Measurements from ENCODE around the gene OR1L1.

The OR1L1 gene, protein sequence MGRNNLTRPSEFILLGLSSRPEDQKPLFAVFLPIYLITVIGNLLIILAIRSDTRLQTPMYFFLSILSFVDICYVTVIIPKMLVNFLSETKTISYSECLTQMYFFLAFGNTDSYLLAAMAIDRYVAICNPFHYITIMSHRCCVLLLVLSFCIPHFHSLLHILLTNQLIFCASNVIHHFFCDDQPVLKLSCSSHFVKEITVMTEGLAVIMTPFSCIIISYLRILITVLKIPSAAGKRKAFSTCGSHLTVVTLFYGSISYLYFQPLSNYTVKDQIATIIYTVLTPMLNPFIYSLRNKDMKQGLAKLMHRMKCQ

DNA sequence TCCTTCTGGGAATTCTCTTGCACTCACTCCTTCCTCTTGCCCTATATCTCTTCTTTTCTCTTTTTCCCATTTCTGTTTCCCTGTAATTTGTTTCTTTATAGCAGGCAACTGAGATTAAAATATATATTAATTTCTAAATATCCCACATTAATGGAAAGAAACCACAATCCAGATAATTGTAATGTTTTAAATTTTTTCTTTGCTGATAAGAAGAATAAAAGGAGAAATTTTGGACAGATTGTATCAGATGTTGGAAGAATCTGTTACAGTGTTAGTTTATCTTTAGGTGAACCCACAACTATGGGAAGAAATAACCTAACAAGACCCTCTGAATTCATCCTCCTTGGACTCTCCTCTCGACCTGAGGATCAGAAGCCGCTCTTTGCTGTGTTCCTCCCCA, at the start of gene OR1L1:
Gene OR1L1 (plus strand): TSS at position 301 of the 400 bp plus-strand sequence. CDS start 0 bp downstream, at position 301.
- no peak within 1 kb of the TSS for H3K4me2 ChIP-seq
- H4K20me1 ChIP-seq (ENCODE audit: insufficient read depth), result no peaks in the 10 kb centered on the region
- no peaks in the 10 kb centered on the region for H3K79me2 ChIP-seq (ENCODE audit: insufficient read depth, low read depth)
- no peaks in the 10 kb centered on the region for H3K36me3 ChIP-seq (ENCODE audit: insufficient read depth)
- H3K4me3 ChIP-seq (IDR thresholded peaks at IDR 0.05; ENCODE audit: insufficient read depth, low read depth, low read length), result no peak within 1 kb of the TSS
- no peak within 1 kb of the TSS for H2AFZ ChIP-seq (ENCODE audit: low read depth)
- H3K27me3 ChIP-seq (ENCODE audit: insufficient read depth, low read depth), result no peaks in the 10 kb centered on the region
- no peaks in the 10 kb centered on the region for H3K4me1 ChIP-seq (ENCODE audit: low read depth, poor library complexity, severe bottlenecking)
- TF ChIP-seq, protein P1, sequence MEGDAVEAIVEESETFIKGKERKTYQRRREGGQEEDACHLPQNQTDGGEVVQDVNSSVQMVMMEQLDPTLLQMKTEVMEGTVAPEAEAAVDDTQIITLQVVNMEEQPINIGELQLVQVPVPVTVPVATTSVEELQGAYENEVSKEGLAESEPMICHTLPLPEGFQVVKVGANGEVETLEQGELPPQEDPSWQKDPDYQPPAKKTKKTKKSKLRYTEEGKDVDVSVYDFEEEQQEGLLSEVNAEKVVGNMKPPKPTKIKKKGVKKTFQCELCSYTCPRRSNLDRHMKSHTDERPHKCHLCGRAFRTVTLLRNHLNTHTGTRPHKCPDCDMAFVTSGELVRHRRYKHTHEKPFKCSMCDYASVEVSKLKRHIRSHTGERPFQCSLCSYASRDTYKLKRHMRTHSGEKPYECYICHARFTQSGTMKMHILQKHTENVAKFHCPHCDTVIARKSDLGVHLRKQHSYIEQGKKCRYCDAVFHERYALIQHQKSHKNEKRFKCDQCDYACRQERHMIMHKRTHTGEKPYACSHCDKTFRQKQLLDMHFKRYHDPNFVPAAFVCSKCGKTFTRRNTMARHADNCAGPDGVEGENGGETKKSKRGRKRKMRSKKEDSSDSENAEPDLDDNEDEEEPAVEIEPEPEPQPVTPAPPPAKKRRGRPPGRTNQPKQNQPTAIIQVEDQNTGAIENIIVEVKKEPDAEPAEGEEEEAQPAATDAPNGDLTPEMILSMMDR (conservative IDR thresholded peaks at IDR 0.05; ENCODE audit: low read depth, low read length), result no peak
- no peak within 1 kb of the TSS for H3K9ac ChIP-seq
- no peak within 1 kb of the TSS for H3K27ac ChIP-seq

DNA sequence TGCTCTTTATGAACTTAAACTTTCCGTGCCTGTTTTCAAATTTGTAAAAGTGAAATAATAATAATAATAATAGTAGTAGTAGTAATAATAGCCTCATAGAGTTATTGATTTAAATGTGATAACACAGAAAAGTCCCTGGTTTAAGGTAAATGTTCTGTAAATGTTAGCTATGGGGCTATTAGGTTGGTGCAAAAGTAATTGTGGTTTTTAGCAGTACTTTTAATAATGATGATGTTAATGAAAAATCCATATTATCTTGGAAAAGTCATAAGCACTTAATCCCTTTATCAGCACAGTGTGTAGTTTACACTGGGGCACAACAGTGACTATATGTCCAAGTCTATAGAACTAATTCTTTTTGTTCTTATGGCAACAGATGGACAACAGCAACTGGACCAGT, 47.2 kb upstream of the OR1L1 start, which contains the start of gene OR1Q1:
Gene OR1Q1 (plus strand): TSS at position 377 of the 400 bp plus-strand sequence. CDS start 0 bp downstream, at position 377.
- Histone ChIP-seq H3K4me2 (no peak within 1 kb of the TSS), H3K27ac (no peak within 1 kb of the TSS), H3K79me2 (ENCODE audit: insufficient read depth, low read depth) (no peaks in the 10 kb centered on the region), H2AFZ (ENCODE audit: low read depth) (no peak within 1 kb of the TSS), H3K27me3 (ENCODE audit: insufficient read depth, low read depth) (no peaks in the 10 kb centered on the region), H3K9ac (no peak within 1 kb of the TSS), H3K4me3 (IDR thresholded peaks at IDR 0.05; ENCODE audit: insufficient read depth, low read depth, low read length) (no peak within 1 kb of the TSS), H3K4me1 (ENCODE audit: low read depth, poor library complexity, severe bottlenecking) (no peaks in the 10 kb centered on the region), H3K36me3 (ENCODE audit: insufficient read depth) (no peaks in the 10 kb centered on the region), H4K20me1 (ENCODE audit: insufficient read depth) (no peaks in the 10 kb centered on the region)
- TF ChIP-seq, protein P1 (conservative IDR thresholded peaks at IDR 0.05; ENCODE audit: low read depth, low read length), result no peak

DNA sequence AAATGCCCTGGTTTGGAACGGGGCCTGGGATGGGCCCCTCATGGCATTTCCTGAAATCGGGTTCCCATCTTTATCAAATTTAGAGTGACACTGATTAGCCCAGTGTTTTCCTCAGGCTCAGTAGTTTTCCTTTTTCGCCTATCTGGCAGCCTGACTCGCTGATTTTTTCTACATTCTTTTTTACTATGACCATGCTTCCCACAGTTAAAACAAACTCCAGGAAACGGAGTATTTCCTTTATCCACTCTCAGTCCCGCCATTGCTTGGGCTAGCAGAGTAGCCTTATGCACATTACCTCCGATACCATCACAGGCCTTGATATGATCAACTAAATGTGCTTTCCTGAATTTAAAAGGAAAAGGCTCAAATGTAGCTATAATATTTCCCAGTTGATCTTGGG, 41.5 kb upstream of the OR1L1 start:
- Histone ChIP-seq H2AFZ (ENCODE audit: low read depth) (no peak overlapping the region), H3K9ac (no peak overlapping the region), H3K36me3 (ENCODE audit: insufficient read depth) (no peaks in the 10 kb centered on the region), H3K79me2 (ENCODE audit: insufficient read depth, low read depth) (no peaks in the 10 kb centered on the region), H3K27me3 (ENCODE audit: insufficient read depth, low read depth) (no peaks in the 10 kb centered on the region), H3K4me3 (IDR thresholded peaks at IDR 0.05; ENCODE audit: insufficient read depth, low read depth, low read length) (no peak overlapping the region), H3K4me1 (ENCODE audit: low read depth, poor library complexity, severe bottlenecking) (no peaks in the 10 kb centered on the region), H3K27ac (no peak overlapping the region), H3K4me2 (no peak overlapping the region), H4K20me1 (ENCODE audit: insufficient read depth) (no peaks in the 10 kb centered on the region)
- TF ChIP-seq, protein P1 (conservative IDR thresholded peaks at IDR 0.05; ENCODE audit: low read depth, low read length), result no peak

DNA sequence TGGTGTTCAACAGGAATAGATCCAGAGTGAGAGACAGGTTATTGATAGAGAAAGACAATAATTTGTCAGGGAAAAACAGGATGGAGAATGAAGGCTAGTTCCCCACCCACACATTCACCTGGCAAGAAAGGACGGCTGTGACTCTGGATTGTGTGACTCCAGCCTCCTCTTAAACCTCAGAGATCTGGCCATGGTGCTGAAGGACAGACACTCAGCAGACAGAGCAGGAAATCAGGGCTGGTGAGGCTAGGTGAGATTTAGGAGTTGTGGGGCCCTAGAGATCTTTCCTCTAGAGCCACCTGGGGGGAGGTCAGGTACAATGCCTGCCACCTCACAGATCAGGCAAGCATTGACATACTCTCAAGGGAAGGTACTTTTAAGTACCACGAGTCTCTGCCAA, 19.3 kb upstream of the OR1L1 start:
- Histone ChIP-seq H4K20me1 (ENCODE audit: insufficient read depth) (no peaks in the 10 kb centered on the region), H3K4me2 (no peak overlapping the region), H3K36me3 (ENCODE audit: insufficient read depth) (no peaks in the 10 kb centered on the region), H3K79me2 (ENCODE audit: insufficient read depth, low read depth) (no peaks in the 10 kb centered on the region), H3K27me3 (ENCODE audit: insufficient read depth, low read depth) (no peaks in the 10 kb centered on the region), H3K9ac (no peak overlapping the region), H2AFZ (ENCODE audit: low read depth) (no peak overlapping the region), H3K27ac (no peak overlapping the region), H3K4me3 (IDR thresholded peaks at IDR 0.05; ENCODE audit: insufficient read depth, low read depth, low read length) (no peak overlapping the region), H3K4me1 (ENCODE audit: low read depth, poor library complexity, severe bottlenecking) (no peaks in the 10 kb centered on the region)
- TF ChIP-seq, protein P1 (conservative IDR thresholded peaks at IDR 0.05; ENCODE audit: low read depth, low read length), result no peak
